COR-L47 (cell line): ENCODE results near the gene C10orf62.

Experiments
- DNase-seq: peaks from one replicate; lab custom pipeline; 2025; lab: John Stamatoyannopoulos, UW

Gene C10orf62

DNA sequence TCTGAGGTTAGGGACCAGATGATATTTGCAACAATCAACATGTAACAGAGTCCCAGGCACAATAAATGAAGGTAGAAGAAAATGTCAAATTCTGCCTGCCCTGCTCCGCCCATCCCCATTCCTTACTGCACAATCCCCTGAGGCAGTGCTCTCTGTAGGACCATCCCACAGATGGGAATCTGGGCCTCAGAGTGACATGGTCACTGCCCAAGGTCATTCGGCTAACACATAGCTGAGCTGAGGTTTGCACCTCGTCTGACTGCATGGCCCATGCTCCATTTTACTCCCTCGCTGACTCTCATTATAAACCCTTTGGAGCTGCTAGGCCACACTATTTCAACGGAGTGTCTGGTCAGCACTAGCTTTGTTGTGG, 4.1 kb upstream of the C10orf62 start:
- no peak for DNase-seq

DNA sequence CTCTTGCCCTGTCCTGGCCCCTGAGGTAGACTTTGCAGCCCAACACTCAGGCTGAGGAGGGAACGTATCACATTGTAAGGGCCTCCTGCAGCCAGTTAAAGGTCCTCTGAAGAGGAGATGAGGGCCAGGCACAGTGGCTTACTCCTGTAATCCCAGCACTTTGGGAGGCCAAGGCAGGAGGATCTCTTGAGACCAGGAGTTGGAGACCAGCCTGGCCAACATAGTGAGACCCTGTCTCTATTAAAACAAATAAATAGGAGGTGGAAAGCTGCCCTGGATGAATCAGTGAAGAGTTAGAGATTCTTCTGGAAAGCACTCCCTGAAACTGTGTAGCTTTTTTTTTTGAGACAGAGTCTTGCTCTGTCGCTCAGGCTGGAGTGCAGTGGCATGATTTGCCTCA, 2.3 kb upstream of the C10orf62 start:
- no peak for DNase-seq

DNA sequence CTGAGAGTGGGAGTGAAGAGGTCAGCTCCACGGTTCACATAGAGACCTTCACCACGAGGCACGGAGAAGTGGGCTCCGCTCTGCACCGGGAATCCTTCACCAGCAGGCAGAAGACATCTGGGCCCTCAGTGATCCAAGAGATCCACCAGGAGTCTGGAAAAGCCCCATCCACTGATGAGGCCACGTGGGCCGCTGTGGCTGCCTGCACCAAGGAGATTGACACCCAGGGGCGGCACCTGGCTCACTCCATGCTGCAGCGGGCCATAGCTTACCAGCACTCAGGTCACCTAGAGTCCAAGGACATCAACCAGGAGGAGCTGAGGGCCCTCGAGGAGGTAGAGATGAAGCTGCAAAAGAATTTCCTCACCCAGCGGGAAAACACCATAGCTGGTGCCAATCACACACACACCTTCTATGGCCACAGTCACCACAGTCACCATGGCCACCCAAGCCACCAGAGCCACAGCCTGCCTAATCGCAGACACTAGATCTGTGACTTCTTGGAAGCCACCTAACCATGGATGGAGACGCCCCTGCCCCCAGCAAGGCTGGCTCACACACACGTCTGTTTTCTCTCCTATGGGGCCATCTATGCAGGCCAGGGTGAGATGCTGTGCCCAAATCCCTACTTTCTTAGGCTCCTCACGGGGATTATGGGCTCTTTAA, 694 bp downstream of the C10orf62 start:
- no peak for DNase-seq

DNA sequence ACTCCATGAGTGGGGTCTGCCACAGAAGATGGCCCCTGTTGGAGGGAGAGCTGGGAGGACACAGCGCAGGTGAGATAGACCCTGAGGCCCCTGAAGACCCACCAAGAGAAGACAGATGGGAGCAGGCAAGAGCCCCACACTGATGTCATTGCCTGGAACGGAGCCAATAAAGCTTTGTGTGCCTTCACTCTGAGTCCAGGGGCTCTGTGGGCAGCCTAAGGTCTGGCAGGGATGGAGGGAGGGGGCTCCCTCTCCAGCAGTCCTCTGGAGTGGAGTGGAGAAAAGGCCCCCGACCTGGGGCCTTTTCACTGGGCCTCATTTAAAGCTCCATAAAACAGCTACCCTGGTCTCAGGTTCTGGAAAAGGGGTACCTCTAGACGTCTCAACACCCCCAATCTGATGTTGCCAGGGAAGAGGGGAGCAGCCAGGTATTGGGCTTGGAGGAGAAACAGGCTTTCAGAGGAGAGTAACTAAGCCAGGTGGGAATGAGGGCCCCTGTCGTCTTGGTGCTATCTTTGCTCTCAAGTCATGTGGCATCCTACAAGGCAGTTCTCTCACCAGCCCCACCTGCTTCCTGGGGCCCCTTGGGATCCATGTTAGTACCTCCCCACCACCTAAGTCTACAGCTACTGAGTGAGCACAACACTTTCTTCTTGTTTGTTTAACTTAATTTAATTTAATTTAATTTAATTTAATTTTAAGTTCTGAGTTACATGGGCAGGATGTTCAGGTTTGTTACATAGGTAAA, 1.4 kb downstream of the C10orf62 start:
- DNase-seq, result no peak

DNA sequence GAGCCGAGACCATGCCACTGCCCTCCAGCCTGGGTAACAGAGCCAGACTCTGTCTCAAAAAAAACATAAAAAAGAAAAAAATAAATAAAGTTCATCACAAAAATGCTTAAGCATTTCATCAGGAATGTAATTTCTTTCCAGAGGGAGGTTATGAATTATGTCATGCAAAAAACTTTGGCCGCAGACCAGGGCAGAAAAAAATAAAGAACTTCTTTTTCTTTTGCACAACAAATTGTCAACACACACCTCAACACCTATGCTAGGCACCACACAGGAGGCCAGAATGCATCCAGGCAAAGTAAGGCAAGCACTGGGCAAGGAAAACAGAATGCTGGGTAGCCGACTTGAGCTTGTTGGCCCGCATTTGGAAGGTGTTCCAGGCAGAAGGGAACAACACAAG, 3.9 kb downstream of the C10orf62 start:
- DNase-seq, result no peak

DNA sequence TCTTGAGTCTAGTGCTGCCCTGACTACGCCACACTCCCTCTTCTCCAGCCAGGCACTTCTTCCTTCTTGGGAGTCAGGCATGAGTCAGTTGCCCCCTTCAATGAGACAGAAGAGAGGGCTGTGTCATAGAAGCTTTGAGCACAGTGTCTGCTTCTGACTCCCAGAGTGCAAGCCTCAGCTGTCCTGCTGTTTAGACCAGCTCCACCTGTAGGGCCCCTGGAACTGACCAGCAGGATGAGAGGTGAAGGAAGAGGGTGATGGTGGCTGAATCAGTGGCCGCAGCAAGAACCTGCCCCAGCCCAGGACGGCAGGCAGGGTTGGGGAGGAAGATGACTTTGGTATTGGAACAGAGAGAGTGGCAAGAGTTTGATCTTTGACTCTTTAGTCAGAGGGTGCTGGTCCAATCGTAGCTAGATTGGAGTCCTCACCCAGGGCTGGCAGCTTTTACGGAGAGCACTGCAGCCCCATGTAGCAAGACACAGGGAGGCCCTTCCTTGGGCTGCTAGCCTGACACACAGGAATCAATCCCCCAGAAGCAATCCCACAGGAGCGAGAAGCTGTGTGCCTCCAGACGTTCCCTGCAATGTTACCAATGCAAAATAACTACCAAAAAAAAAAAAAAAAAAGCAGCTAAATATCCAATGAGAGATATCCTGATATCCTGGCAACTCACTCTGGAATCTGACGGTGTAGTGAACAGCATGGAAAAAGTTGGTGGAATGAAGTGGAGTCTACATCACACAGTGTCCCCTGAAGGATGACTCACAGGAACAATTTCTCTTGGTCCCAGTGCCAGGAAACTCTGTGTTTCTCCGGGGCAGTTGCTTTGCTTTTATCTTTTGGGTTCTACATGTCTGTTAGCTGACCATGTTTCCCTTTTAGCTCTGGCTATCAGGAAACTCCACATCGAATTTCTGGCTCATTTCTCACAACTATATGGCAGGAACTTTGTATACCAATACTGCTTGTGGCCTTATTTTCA, 6.9 kb downstream of the C10orf62 start:
- DNase-seq, result no peak

DNA sequence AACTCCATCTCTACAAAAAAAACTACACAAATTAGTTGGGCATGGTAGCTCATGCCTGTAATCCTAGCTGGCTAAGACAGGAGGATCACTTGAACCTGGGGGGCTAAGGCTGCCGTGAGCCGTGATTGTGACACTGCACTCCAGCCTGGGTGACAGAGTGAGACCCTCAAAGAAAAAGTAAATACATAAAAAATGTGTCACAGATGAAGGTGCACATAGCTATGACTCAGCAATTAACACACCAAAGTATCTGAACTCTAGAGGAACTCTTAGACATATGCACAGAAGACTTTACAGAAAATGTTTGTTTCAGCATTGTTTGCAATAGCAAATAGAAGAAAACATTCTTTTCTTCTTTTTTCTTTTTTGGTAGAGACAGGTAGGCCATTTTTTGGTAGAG, 8.3 kb downstream of the C10orf62 start:
- DNase-seq, result no peak

DNA sequence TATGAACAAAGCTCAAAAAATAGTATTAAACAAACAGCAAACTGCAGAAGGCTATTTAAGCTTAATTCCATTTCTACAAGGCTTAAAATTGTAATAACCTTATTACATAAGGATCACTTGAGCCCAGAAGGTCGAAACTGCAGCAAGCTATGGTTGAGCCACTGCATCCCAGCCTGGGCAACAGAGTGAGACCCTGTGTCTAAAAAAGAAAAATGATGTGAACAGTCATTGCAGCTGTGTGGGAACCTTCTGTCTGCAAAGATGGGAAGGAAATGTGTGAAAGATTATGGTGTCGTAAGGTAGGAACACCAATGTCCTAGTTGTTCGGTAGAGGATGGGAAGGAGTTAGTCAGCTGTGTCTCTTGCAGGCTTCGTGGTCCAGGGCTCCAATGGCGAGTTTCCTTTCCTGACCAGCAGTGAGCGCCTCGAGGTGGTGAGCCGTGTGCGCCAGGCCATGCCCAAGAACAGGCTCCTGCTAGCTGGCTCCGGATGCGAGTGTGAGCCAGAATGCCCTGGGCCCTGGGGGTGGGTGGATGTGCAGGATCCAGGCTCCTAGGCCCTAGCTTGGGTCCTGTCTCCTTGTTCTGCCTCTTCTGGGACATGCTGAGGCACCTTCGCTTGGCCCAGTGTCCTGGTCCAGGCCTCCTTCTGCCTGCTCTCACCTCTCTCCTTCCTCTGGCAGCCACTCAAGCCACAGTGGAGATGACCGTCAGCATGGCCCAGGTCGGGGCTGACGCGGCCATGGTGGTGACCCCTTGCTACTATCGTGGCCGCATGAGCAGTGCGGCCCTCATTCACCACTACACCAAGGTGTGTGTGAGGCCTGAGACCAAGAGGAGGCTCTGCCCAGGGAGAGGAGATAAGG, 9.1 kb downstream of the C10orf62 start:
- DNase-seq, result no peak

DNA sequence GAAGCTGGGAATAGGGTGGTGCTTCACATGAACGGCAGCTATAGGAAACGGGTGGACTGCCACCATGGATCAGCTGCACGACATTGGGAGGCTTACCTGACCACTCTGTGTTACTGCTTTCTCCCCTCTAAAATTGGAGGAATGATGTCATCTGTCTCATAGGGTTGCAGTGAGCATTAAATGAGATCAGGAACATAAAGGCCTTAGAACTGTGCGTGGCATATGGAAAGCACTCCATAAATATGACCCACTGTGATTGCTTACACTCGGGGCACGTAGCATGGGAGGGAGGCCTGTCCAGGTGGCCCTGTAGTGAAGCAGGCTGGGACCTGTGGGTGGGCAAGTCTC, 9.7 kb downstream of the C10orf62 start:
- no peak for DNase-seq

DNA sequence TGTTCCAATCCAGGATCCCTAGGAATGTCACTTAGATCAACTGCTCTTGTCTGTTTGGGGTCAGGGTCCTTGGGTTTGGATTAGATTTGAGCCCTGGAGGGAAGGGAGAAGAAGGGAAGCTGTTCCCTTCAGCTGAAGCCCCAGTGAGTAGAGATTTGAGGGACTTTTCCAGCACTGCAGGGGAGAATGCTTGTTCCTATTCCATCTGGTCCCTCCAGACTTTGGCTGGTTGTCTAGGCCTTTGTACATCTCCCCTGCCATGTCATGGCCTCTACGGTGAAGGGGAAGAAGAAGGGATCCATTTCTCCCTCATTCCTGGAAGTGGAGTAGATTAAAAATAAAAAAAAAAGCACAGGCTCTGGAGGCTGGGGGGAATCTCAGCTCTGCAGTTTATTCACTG, 11.1 kb downstream of the C10orf62 start:
- DNase-seq, result no peak

DNA sequence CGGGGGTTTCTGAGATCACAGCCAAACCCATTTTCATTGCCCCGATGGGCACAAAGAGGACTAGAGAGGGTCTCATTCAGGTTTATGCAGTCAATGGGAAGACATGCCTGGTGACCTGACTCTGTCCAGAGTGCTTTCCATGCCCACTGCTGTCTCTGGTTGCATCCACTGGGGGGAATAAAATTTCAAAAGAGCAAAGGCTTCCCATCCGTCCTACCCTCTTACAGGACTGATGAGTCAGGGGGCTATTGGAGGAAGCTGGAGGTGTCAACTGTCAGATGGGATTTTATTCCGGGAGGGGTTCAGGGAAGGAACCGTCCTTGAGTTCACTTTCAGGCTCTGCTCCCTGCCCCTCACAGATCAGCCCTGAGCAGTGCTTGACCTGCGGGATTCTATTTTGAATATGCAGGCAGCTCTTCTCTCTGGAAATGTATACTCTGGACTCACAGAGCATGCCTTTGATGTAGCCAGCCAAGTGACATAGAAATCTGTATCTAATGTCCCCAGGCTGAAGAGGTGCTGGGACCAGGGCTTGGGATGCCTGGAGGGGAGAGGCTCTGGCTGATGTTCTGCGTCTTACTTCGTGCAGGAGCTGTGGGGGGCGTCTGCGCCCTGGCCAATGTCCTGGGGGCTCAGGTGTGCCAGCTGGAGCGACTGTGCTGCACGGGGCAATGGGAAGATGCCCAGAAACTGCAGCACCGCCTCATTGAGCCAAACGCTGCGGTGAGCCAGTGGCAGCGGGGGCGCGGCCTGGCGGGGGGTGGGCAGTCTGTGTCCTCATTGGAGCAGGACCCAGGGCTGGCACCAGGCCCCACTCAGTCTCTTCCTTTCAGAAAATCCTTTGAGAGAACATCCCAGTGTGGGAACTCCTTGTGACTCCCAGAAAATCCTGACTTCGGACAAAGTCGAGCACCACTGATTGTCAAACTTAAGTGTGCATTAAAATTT, 12.0 kb downstream of the C10orf62 start:
- DNase-seq, result no peak

DNA sequence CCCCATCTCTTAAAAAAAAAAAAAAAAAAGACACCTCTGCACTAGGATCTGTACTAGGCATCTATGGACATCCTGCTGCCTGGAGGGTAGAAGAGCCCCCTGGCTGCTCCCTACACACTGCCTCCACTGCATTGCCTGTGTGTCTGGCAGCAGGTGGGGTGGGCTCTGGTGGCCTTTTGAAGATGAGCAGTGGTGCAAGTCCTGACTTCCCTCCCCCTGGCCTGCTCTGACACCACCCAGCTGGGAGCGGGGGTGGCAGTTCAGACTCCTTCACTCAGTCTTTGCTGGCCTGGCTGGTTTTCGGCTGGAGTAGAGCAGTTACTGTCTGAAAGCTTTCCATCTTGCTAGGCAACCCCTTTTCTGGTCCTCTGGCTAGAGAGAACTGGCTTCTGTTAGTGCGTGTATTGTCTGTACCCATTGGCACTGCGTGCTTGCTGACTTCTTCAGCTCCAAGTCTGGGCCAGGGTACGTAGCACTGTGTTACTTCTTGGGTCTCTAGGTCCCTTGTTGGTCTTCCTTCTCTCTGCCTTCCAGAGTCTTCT, 17.6 kb downstream of the C10orf62 start:
- no peak for DNase-seq

DNA sequence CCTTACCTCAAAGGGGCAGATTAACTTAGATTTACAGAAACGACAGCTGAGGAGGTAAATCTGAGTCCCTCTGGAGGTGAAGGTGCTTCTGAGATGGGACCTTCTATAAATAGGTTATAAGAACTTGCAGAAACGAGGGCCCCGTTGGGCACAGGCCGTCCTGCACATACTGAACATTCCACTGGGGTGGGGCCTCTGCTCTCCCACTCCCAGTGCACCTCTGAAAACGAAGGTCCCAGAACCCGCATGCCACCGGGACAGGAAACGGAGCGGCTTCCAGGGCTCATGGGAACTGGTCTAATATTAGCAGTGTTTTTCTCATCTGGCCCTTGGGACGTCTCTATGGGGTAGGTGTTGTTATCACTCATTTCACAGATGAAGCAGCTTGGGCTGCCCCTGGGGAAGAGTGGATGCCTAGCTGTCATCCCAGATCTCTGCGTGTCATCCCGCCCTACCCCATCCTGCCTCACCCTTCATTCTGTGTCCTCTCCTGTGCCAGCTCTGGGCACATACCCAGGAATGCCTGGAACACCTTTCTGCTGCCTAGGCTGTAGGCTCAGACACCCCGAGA, 19.6 kb downstream of the C10orf62 start:
- no peak for DNase-seq

DNA sequence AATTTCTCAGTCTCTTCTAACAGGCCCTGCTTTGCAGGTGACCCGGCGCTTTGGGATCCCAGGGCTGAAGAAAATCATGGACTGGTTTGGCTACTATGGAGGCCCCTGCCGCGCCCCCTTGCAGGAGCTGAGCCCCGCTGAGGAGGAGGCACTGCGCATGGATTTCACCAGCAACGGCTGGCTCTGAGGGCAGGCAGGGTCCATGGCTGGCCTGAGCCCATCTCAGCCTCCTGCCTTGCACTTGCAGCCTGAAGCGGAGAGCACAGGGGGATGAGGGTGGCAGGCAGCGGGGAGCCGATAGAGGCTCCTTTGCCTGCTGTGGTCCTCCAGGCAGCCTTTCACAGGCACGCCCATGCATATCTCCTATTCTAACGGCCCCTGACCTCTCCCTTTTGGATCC, 22.0 kb downstream of the C10orf62 start:
- DNase-seq, result no peak

DNA sequence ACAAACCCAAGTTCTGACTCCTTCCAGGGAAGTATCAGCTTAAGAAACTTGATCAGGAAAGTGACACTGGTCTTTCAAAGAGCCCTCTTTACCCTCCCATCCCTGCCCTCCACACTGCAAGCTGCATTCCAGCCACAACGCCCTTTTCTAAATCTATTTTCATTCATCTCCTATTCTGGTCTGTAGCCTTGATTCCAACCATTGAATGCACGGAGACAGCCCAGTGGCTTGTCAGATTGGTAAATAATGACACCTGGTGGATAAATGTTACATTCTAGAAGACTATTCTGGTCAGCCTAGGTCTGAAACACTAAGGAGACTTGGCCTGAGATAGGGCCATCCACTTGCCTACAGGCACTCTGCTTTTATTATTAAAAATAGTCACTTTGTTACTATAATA, 22.9 kb downstream of the C10orf62 start:
- DNase-seq, result no peak

DNA sequence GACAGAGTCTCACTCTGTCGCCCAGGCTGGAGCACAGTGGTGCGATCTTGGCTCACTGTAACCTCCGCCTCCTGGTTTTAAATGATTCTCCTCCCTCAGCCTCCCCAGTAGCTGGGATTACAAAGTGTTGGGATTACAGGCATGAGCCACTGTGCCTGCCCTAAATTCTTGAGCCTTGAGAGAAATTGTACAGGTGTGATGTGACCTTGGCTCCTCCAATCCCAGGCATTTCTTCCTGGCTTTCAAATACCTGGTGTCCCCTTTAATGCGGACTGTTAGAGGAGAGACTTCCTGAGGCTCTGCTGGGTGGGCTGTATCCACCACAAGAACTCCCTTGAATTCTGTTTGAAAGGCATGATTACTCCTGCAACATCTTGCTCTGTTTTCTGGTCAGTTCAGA, 28.8 kb downstream of the C10orf62 start:
- DNase-seq, result no peak

DNA sequence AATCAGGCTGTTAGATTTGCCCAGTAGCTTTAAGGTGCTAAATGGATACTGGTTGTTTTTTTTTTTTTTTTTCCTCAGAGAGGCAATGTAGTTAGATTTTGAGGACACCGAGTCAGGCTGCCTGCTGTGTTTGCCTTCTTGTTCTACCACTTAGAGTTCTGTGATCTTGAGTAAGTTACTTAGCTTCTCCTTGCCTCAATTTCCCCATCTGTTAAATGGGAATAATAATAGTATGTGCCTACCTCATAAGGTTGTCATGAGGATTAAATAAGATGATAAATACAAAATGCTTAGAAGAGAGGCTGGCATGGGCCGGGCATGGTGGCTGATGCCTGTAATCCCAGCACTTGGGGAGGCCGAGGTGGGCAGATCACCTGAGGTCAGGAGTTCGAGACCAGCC, 29.2 kb downstream of the C10orf62 start:
- DNase-seq, result no peak

DNA sequence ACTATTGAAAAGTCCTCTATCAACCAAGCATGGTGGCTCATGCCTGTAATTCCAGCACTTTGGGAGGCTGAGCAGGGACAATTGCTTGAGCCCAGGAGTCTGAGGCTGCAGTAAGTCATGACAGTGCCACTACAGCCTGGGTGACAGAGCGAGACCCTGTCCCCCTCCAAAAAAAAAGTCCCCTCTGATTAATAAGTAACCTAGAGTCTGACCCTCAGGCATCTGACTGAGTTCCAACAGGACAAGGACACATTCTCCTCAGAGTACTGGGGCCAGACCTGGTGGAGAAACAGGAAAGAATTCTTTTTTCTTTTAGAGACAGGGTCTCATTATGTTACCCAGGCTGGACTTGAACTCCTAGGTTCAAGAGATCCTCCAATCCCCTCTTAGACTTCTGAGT, 33.8 kb downstream of the C10orf62 start:
- no peak for DNase-seq

DNA sequence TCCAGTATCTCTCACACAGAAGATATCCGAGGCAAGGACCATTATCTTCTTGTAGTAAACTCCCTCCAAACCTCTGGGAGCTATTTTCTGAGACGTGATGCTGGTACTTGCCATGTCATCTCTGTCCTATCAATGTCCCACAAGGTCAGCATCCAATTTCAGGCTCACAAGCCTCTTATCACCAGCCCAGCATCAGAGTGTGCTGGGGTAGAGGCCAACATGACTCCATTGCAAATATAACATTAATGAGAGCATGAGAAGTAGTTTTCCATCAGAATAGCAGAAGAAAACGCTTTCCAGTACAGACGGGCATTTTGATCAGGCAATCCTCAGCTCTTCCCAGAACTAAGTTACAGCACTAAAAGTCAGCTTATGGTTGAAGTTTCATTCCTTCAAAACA, 38.2 kb downstream of the C10orf62 start:
- no peak for DNase-seq

DNA sequence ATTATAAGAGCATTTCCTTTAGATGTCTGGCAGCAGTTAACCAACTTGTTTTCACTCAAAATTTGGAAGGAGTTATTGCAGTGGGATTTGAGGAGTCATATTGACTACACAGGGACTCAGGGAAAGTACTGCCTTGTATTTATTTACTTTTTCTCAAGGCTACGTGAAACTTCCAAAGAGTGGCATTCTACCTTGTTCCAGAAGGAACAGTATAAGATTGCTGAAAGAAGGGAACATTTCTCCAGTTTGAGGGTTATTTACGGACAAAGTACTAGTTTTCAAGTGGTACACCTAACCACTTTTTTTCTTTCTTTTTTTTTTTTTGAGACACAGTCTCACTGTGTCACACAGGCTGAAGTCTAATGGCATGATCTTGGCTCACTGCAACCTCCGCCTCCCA, 38.7 kb downstream of the C10orf62 start:
- no peak for DNase-seq
